HCT116 (cell line): ENCODE results near the gene MTHFD2L.

Source experiments
- ATF3 ChIP-seq: IDR thresholded peaks from 2 replicates; pipeline ENCODE4 v1.6.1; 2012
- CEBPB ChIP-seq: IDR thresholded peaks from 2 replicates; pipeline ENCODE4 v1.6.1; 2012; ENCODE audit warnings: low read depth
- CTCF ChIP-seq, 3 experiments: fragments of 200-600 bp in 1 of 3; sonication (generic) in 1 of 3; IDR thresholded peaks in 2 of 3; conservative IDR thresholded peaks in 1 of 3; 2 replicates each; pipeline ENCODE4 v1.5.1; 2012 to 2017; ENCODE audit warnings: low read depth in 2 of 3, low read length in 2 of 3, antibody characterized with exemption in 1 of 3, borderline replicate concordance in 1 of 3, control low read depth in 1 of 3, mild to moderate bottlenecking in 1 of 3, mixed read lengths in 1 of 3, mixed run types in 1 of 3, moderate library complexity in 1 of 3; ENCODE audit not compliant: insufficient read depth in 1 of 3
- EZH2 ChIP-seq: fragments of 200-600 bp; sonication (generic); IDR thresholded peaks from 2 replicates; pipeline ENCODE4 v1.6.1; 2017; ENCODE audit warnings: antibody characterized with exemption, mixed run types
- FOSL1 ChIP-seq: IDR thresholded peaks from 2 replicates; pipeline ENCODE4 v1.6.1; 2012; ENCODE audit warnings: low read depth
- JUND ChIP-seq: IDR thresholded peaks from 2 replicates; pipeline ENCODE4 v1.6.1; 2012
- MAX ChIP-seq: IDR thresholded peaks from 2 replicates; pipeline ENCODE4 v1.6.1; 2012
- POLR2A ChIP-seq: IDR thresholded peaks from 2 replicates; pipeline ENCODE4 v1.7.0; 2011; ENCODE audit warnings: borderline replicate concordance; ENCODE audit not compliant: insufficient read depth, insufficient read length; ENCODE audit errors: extremely low read depth
- POLR2AphosphoS5 ChIP-seq: IDR thresholded peaks from 2 replicates; pipeline ENCODE4 v1.6.1; 2011; ENCODE audit warnings: mild to moderate bottlenecking, low read depth, low read length, moderate library complexity
- RAD21 ChIP-seq: IDR thresholded peaks from 2 replicates; pipeline ENCODE4 v1.6.1; 2012; ENCODE audit warnings: low read depth, mild to moderate bottlenecking
- REST ChIP-seq: IDR thresholded peaks from 2 replicates; pipeline ENCODE4 v1.6.1; 2012; ENCODE audit warnings: low read depth
- SP1 ChIP-seq: IDR thresholded peaks from 2 replicates; pipeline ENCODE4 v1.6.1; 2012; ENCODE audit warnings: low read depth
- ZFX ChIP-seq: fragments of 450-650 bp; IDR thresholded peaks from 2 replicates; pipeline ENCODE4 v1.6.1; 2017
- ZNF274 ChIP-seq: fragments of 200-500 bp; sonication (Bioruptor generic); IDR thresholded peaks from 2 replicates; pipeline ENCODE4 v1.6.1; 2014; ENCODE audit warnings: mild to moderate bottlenecking, low read depth, low read length, inconsistent platforms

GRCh38 chr4:74325886-74326285, 168.0 kb downstream of the MTHFD2L start:
- TF ChIP-seq POLR2A (no peak), POLR2AphosphoS5 (no peak), CTCF (IDR thresholded peaks at IDR 0.05 in 2 of 3, conservative IDR thresholded peaks at IDR 0.05 in 1 of 3; ENCODE audit: borderline replicate concordance in 1 of 3, insufficient read depth in 1 of 3, low read depth in 2 of 3, low read length in 2 of 3) (no peak), ATF3 (no peak), SP1 (no peak), EZH2 (no peak), MAX (no peak), REST (no peak), ZNF274 (no peak), RAD21 (no peak), FOSL1 (no peak), ZFX (no peak), JUND (no peak), CEBPB (no peak)
